Keratinocyte (primary cell): ENCODE measurements around the gene FEM1B. TPM values are rescaled to one million over a fixed set of nuclear protein-coding genes. Genes with fewer than 3 reads are reported as not detected.

Experiments
- DNase-seq: peaks from one replicate; pipeline ENCODE4 v3.0.0-alpha.2; 2011; ENCODE audit warnings: low read depth, missing footprints, low spot score
- FAIRE-seq: peaks from 2 replicates; lab custom pipeline; 2011; peaks lifted over from hg19 to GRCh38; lab: Jason Lieb, UNC
- H2AFZ ChIP-seq: 2 replicates; pipeline ENCODE4 v1.6.0; 2012; ENCODE audit warnings: low read length, control low read depth, inconsistent platforms; ENCODE audit not compliant: control insufficient read depth
- H3K27ac ChIP-seq: 2 replicates; pipeline ENCODE4 v1.5.1; 2011; ENCODE audit warnings: low read length; ENCODE audit not compliant: control insufficient read depth, insufficient read depth
- H3K27me3 ChIP-seq: 3 replicates; pipeline ENCODE4 v1.6.0; 2011; ENCODE audit warnings: low read length; ENCODE audit not compliant: control insufficient read depth, insufficient read depth; ENCODE audit errors: extremely low read depth
- H3K36me3 ChIP-seq, 2 experiments: 2 replicates in 1 of 2; 3 replicates in 1 of 2; pipeline ENCODE4 v1.5.1; 2011; ENCODE audit warnings: low read length in 2 of 2, mild to moderate bottlenecking in 1 of 2; ENCODE audit not compliant: control insufficient read depth in 2 of 2, insufficient read depth in 2 of 2; ENCODE audit errors: extremely low read depth in 1 of 2
- H3K4me1 ChIP-seq: 3 replicates; pipeline ENCODE4 v1.5.1; 2011; ENCODE audit warnings: low read length; ENCODE audit not compliant: control insufficient read depth, insufficient read depth; ENCODE audit errors: extremely low read depth
- H3K4me2 ChIP-seq: 3 replicates; pipeline ENCODE4 v1.6.0; 2011; ENCODE audit warnings: low read depth, low read length; ENCODE audit not compliant: control insufficient read depth, insufficient read depth; ENCODE audit errors: extremely low read depth
- H3K4me3 ChIP-seq, 3 experiments: fragments of 200-600 bp in 1 of 3; sonication (generic) in 1 of 3; 2 replicates in 2 of 3; 3 replicates in 1 of 3; pipeline ENCODE4 v1.5.1; 2011 to 2016; ENCODE audit warnings: low read length in 3 of 3, mild to moderate bottlenecking in 3 of 3, control low read depth in 2 of 3, inconsistent platforms in 1 of 3, low read depth in 1 of 3, mixed read lengths in 1 of 3, mixed run types in 1 of 3, moderate library complexity in 1 of 3; ENCODE audit not compliant: control insufficient read depth in 2 of 3, insufficient read depth in 2 of 3; ENCODE audit errors: extremely low read depth in 1 of 3
- H3K79me2 ChIP-seq: 2 replicates; pipeline ENCODE4 v1.6.0; 2012; ENCODE audit warnings: low read length; ENCODE audit not compliant: control insufficient read depth, insufficient read depth
- H3K9ac ChIP-seq: 3 replicates; pipeline ENCODE4 v1.6.0; 2011; ENCODE audit warnings: low read length; ENCODE audit not compliant: control insufficient read depth, insufficient read depth; ENCODE audit errors: extremely low read depth
- H3K9me1 ChIP-seq: 3 replicates; pipeline ENCODE4 v1.6.0; 2011; ENCODE audit warnings: low read length; ENCODE audit not compliant: control insufficient read depth, insufficient read depth; ENCODE audit errors: extremely low read depth
- H3K9me3 ChIP-seq: 2 replicates; pipeline ENCODE4 v1.5.1; 2012; ENCODE audit warnings: low read depth, low read length; ENCODE audit not compliant: control insufficient read depth
- H4K20me1 ChIP-seq: 3 replicates; pipeline ENCODE4 v1.6.0; 2011; ENCODE audit warnings: low read length; ENCODE audit not compliant: control insufficient read depth, insufficient read depth; ENCODE audit errors: extremely low read depth
- EZH2 ChIP-seq: IDR thresholded peaks from one replicate; pipeline ENCODE4 v1.6.1; 2012; ENCODE audit warnings: inconsistent platforms, mild to moderate bottlenecking, low read length, moderate library complexity
- dilution Hi-C: fragments of 300-500 bp; cut with MboI; formaldehyde crosslinking; loops from one replicate; pipeline ENCODE4 v1.7.0; 2020; ENCODE audit warnings: low sequenced_read_pairs; ENCODE audit not compliant: extremely low pct_ligation_motif_present
- polyA plus RNA-seq, 5 experiments: library from polyadenylated mRNA; depleted of rRNA in 3 of 5; stranded (reverse) in 3 of 5; stranded (forward) in 1 of 5; unstranded in 1 of 5; fragments of >200 nt; gene quantifications; 1 replicate in 1 of 5; 2 replicates in 3 of 5; 3 replicates in 1 of 5; pipeline versions ENCODE4 v1.2.1 to v1.2.3, GENCODE V29; 2011 to 2012; ENCODE audit warnings: missing spikeins in 2 of 5, low read depth in 1 of 5, low replicate concordance in 1 of 5
- TF ChIP-seq, protein P1 (sequence below), 3 experiments: IDR thresholded peaks in 1 of 3; conservative IDR thresholded peaks in 1 of 3; optimal IDR thresholded peaks in 1 of 3; 2 replicates in 2 of 3; 3 replicates in 1 of 3; pipeline versions ENCODE3 to v1.5.1; 2011; ENCODE audit warnings: low read length in 3 of 3, mild to moderate bottlenecking in 3 of 3, moderate library complexity in 2 of 3, control low read depth in 1 of 3, inconsistent platforms in 1 of 3; ENCODE audit not compliant: insufficient read depth in 2 of 3; ENCODE audit errors: extremely low read depth in 1 of 3

Gene FEM1B
- polyA plus RNA-seq, 1 donor (not counting 4 experiments of a cell fraction or from before 2014, with no cell fraction given) = 92.6 TPM

- Histone ChIP-seq H3K9me1 (no peaks in the 10 kb centered on the region), H3K9ac (no peak overlapping the region), H3K4me1 (peaks cover 7% of the 10 kb centered on the region), H3K9me3 (no peaks in the 10 kb centered on the region), H2AFZ (no peak overlapping the region), H3K79me2 (no peaks in the 10 kb centered on the region), H3K36me3 (no peaks in the 10 kb centered on the region), H3K27ac (no peak overlapping the region), H3K4me3 (no peak overlapping the region), H3K27me3 (peaks cover 23% of the 10 kb centered on the region), H3K4me2 (no peak overlapping the region), H4K20me1 (no peaks in the 10 kb centered on the region)
- DNase-seq (no peak), FAIRE-seq (no peak)
- dilution Hi-C loops = no loop called here
- TF ChIP-seq, protein P1, sequence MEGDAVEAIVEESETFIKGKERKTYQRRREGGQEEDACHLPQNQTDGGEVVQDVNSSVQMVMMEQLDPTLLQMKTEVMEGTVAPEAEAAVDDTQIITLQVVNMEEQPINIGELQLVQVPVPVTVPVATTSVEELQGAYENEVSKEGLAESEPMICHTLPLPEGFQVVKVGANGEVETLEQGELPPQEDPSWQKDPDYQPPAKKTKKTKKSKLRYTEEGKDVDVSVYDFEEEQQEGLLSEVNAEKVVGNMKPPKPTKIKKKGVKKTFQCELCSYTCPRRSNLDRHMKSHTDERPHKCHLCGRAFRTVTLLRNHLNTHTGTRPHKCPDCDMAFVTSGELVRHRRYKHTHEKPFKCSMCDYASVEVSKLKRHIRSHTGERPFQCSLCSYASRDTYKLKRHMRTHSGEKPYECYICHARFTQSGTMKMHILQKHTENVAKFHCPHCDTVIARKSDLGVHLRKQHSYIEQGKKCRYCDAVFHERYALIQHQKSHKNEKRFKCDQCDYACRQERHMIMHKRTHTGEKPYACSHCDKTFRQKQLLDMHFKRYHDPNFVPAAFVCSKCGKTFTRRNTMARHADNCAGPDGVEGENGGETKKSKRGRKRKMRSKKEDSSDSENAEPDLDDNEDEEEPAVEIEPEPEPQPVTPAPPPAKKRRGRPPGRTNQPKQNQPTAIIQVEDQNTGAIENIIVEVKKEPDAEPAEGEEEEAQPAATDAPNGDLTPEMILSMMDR (optimal IDR thresholded peaks at IDR 0.05 in 1 of 3, IDR thresholded peaks at IDR 0.05 in 1 of 3, conservative IDR thresholded peaks at IDR 0.05 in 1 of 3; ENCODE audit: extremely low read depth in 1 of 3, insufficient read depth in 2 of 3, low read length in 3 of 3) = no peak
- no peak for TF ChIP-seq EZH2
These were observed 33.4 kb downstream of the FEM1B start for GRCh38 chr15:68310804-68311463.

- TF ChIP-seq EZH2 = no peak
- TF ChIP-seq, protein P1 (optimal IDR thresholded peaks at IDR 0.05 in 1 of 3, IDR thresholded peaks at IDR 0.05 in 1 of 3, conservative IDR thresholded peaks at IDR 0.05 in 1 of 3; ENCODE audit: extremely low read depth in 1 of 3, insufficient read depth in 2 of 3, low read length in 3 of 3) = no peak
- dilution Hi-C loops = no loop called here
- no peaks in the 10 kb centered on the region for H3K36me3 ChIP-seq
- FAIRE-seq = no peak
- no peaks in the 10 kb centered on the region for H3K9me3 ChIP-seq
- H3K9me1 ChIP-seq = no peaks in the 10 kb centered on the region
- no peak overlapping the region for H3K27ac ChIP-seq
- peaks cover 2% of the 10 kb centered on the region for H3K4me1 ChIP-seq
- no peak overlapping the region for H3K9ac ChIP-seq
- H3K4me2 ChIP-seq = no peak overlapping the region
- no peak overlapping the region for H2AFZ ChIP-seq
- no peaks in the 10 kb centered on the region for H4K20me1 ChIP-seq
- H3K4me3 ChIP-seq = no peak overlapping the region
- no peak for DNase-seq
- no peaks in the 10 kb centered on the region for H3K79me2 ChIP-seq
- peaks cover 23% of the 10 kb centered on the region for H3K27me3 ChIP-seq
These were observed 33.9 kb downstream of the FEM1B start for GRCh38 chr15:68311464-68311835.
